Smooth muscle cell (in vitro differentiated cells): ENCODE data around the gene NFE2L3. TPM values are rescaled to one million over a fixed set of nuclear protein-coding genes. Genes with fewer than 3 reads are reported as not detected.

Experiments used
- DNase-seq: peaks from one replicate; lab custom pipeline; 2025; ENCODE audit not compliant: unreplicated experiment; lab: John Stamatoyannopoulos, UW
- H2AFZ ChIP-seq: fragments of 200-600 bp; sonication (generic); 2 replicates; pipeline ENCODE4 v1.6.0; 2016; ENCODE audit warnings: antibody characterized with exemption, low read depth, mild to moderate bottlenecking
- H3F3A ChIP-seq: fragments of 200-600 bp; sonication (generic); 2 replicates; pipeline ENCODE4 v1.6.0; 2017; ENCODE audit warnings: antibody characterized with exemption, low read depth
- H3K27ac ChIP-seq: fragments of 200-600 bp; sonication (generic); 2 replicates; pipeline ENCODE4 v1.5.1; 2016; ENCODE audit warnings: low read depth, mild to moderate bottlenecking
- H3K27me3 ChIP-seq: fragments of 200-600 bp; sonication (generic); 2 replicates; pipeline ENCODE4 v1.6.1; 2016; ENCODE audit warnings: low read depth, mild to moderate bottlenecking
- H3K36me3 ChIP-seq: fragments of 200-600 bp; sonication (generic); 2 replicates; pipeline ENCODE4 v1.5.1; 2016; ENCODE audit warnings: low read depth
- H3K4me1 ChIP-seq: fragments of 200-600 bp; sonication (generic); 2 replicates; pipeline ENCODE4 v1.5.1; 2016; ENCODE audit warnings: low read depth
- H3K4me2 ChIP-seq: fragments of 200-600 bp; sonication (generic); 2 replicates; pipeline ENCODE4 v1.6.0; 2016; ENCODE audit warnings: mild to moderate bottlenecking
- H3K4me3 ChIP-seq: fragments of 200-600 bp; sonication (generic); 2 replicates; pipeline ENCODE4 v1.5.1; 2016; ENCODE audit warnings: mild to moderate bottlenecking
- H3K79me2 ChIP-seq: fragments of 200-600 bp; sonication (generic); 2 replicates; pipeline ENCODE4 v1.6.0; 2016; ENCODE audit warnings: low read depth, mild to moderate bottlenecking
- H3K9ac ChIP-seq: fragments of 200-600 bp; sonication (generic); 2 replicates; pipeline ENCODE4 v1.6.0; 2016; ENCODE audit warnings: low read depth
- H3K9me3 ChIP-seq: fragments of 200-600 bp; sonication (generic); replicated peaks from 2 replicates; pipeline ENCODE4 v1.5.1; 2016; ENCODE audit warnings: low read depth
- H4K20me1 ChIP-seq: fragments of 200-600 bp; sonication (generic); 2 replicates; pipeline ENCODE4 v1.6.0; 2016; ENCODE audit warnings: low read depth
- WGBS: methylation state at CpG from one replicate; pipeline ENCODE4 v1.1.7; 2016; ENCODE audit warnings: low lambda C conversion rate; 5-methylcytosine and 5-hydroxymethylcytosine counted together
- polyA plus RNA-seq: library from polyadenylated mRNA; unstranded; fragments of >200 nt; fragmentation: Nextera tagmentation; extraction: Ambion mirVana; gene quantifications from 2 replicates; pipeline ENCODE4 v1.2.1, GENCODE V29; 2016
- total RNA-seq: library from RNA; depleted of rRNA; stranded (reverse); fragments of >200 nt; gene quantifications from 2 replicates; pipeline ENCODE4 v1.2.3, GENCODE V29; 2014
- TF ChIP-seq, protein P1 (sequence below): fragments of 200-600 bp; sonication (generic); IDR thresholded peaks from 2 replicates; pipeline ENCODE4 v1.5.1; 2017; ENCODE audit warnings: borderline replicate concordance, mild to moderate bottlenecking, antibody characterized with exemption; ENCODE audit not compliant: insufficient read depth, poor library complexity, severe bottlenecking

The NFE2L3 gene
- total and polyA plus RNA-seq, 2 experiments from 2014 or later = 2.4 to 5.5 TPM

DNA sequence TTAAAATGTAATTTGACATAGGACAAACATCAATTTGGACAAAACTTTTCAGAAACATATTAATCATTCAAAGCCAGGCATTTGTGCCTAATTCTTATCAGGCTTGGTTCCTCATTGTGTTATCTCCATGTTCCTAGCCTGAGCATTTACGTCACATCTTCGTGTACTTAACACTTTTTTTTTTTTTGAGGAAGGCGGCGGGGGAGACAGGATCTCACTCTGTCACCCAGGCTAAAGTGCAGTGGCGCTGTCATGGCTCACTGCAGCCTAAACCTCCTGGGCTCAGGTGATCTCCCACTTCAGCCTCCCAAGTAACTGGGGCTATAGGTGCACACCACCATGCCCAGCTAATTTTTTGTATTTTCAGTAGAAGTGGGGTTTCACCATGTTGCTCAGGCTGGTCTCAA is 28.8 kb downstream of the NFE2L3 start:
- Histone ChIP-seq H3K79me2 (no peaks in the 10 kb centered on the region), H3K9me3 (no peaks in the 10 kb centered on the region), H2AFZ (no peak overlapping the region), H4K20me1 (peaks cover 36% of the 10 kb centered on the region), H3K9ac (no peak overlapping the region), H3K27ac (no peak overlapping the region), H3K36me3 (no peaks in the 10 kb centered on the region), H3K4me1 (no peaks in the 10 kb centered on the region), H3K4me2 (no peak overlapping the region), H3K27me3 (no peaks in the 10 kb centered on the region), H3F3A (peaks cover 49% of the 10 kb centered on the region), H3K4me3 (no peak overlapping the region)
- TF ChIP-seq, protein P1, sequence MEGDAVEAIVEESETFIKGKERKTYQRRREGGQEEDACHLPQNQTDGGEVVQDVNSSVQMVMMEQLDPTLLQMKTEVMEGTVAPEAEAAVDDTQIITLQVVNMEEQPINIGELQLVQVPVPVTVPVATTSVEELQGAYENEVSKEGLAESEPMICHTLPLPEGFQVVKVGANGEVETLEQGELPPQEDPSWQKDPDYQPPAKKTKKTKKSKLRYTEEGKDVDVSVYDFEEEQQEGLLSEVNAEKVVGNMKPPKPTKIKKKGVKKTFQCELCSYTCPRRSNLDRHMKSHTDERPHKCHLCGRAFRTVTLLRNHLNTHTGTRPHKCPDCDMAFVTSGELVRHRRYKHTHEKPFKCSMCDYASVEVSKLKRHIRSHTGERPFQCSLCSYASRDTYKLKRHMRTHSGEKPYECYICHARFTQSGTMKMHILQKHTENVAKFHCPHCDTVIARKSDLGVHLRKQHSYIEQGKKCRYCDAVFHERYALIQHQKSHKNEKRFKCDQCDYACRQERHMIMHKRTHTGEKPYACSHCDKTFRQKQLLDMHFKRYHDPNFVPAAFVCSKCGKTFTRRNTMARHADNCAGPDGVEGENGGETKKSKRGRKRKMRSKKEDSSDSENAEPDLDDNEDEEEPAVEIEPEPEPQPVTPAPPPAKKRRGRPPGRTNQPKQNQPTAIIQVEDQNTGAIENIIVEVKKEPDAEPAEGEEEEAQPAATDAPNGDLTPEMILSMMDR = no peak
- WGBS = 76% methylated on average over 5 of the region's 5 CpGs
- DNase-seq = no peak

DNA sequence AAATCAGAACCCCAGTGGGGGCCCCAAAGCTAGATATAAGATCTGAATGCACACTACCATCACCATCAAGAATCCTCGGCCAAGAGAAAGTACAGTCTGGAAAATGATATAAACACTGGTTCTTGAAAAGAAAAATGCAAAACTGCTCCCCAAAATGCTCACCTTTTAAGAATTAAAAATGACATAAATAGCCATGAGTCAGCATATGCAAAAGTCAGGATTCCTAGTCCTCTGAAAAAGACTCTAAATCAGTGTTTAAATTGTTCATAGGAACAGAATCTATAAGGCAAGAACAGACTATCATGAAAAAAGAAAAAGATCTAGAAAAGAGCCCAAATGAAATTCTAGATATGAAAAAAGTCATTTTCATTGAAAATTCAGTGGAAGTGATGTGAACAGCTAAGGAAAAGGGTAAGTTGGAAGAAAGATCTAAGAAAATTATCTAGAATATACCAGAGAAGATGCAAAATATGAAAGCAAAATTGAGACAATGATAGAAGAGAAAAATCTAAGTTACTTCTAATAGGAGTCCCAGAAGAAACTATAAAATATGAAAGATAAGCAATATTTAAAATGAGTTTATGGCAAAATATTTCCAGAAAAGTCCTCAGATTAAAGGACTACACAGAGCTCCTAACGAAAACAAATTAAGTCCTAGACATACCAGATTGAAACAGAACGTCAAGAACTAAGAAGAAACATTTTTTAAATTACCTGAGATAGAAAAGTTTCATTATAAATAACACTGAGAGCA is 29.7 kb downstream of the NFE2L3 start:
- no peaks in the 10 kb centered on the region for H3K27me3 ChIP-seq
- H3K9ac ChIP-seq = no peak overlapping the region
- no peaks in the 10 kb centered on the region for H3K9me3 ChIP-seq
- no peak overlapping the region for H3K27ac ChIP-seq
- no peaks in the 10 kb centered on the region for H3K4me1 ChIP-seq
- TF ChIP-seq, protein P1 = no peak
- no peak overlapping the region for H3K4me2 ChIP-seq
- H3F3A ChIP-seq = peaks cover 49% of the 10 kb centered on the region
- 97% methylated on average over 3 of the region's 3 CpGs for WGBS
- DNase-seq = no peak
- H3K36me3 ChIP-seq = no peaks in the 10 kb centered on the region
- no peaks in the 10 kb centered on the region for H3K79me2 ChIP-seq
- H4K20me1 ChIP-seq = peaks cover 43% of the 10 kb centered on the region
- no peak overlapping the region for H3K4me3 ChIP-seq
- no peak overlapping the region for H2AFZ ChIP-seq

DNA sequence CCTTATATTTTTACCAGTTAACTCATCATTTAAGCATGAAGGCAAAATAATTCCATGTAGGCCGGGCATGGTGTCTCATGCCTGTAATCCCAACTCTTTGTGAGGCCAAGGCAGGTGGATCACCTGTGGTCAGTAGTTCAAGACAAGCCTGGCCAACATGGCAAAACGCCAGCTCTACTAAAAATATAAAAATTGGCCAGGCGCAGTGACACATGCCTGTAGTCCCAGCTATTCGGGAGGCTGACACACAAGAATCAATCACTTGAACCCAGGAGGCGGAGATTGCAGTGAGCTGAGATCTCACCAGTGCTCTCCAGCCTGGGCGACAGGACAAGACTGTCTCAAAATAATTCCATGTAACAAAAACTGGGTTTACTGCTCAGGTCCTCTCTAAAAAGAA is 30.3 kb downstream of the NFE2L3 start:
- DNase-seq = no peak
- Histone ChIP-seq H4K20me1 (peaks cover 49% of the 10 kb centered on the region), H3K4me3 (no peak overlapping the region), H3K27ac (no peak overlapping the region), H3K9me3 (no peaks in the 10 kb centered on the region), H3F3A (peaks cover 55% of the 10 kb centered on the region), H3K27me3 (no peaks in the 10 kb centered on the region), H3K4me2 (no peak overlapping the region), H3K4me1 (no peaks in the 10 kb centered on the region), H3K36me3 (no peaks in the 10 kb centered on the region), H3K79me2 (no peaks in the 10 kb centered on the region), H2AFZ (no peak overlapping the region), H3K9ac (no peak overlapping the region)
- TF ChIP-seq, protein P1 = no peak
- 92% methylated on average over 6 of the region's 6 CpGs for whole genome bisulfite sequencing

GRCh38 chr7:26182706-26183105 is 30.7 kb downstream of the NFE2L3 start:
- no peak overlapping the region for H3K9ac ChIP-seq
- 89% methylated on average over 8 of the region's 8 CpGs for WGBS
- TF ChIP-seq, protein P1 = no peak
- no peaks in the 10 kb centered on the region for H3K4me1 ChIP-seq
- DNase-seq = no peak
- no peak overlapping the region for H3K4me3 ChIP-seq
- H3K9me3 ChIP-seq = no peaks in the 10 kb centered on the region
- no peak overlapping the region for H3K27ac ChIP-seq
- no peaks in the 10 kb centered on the region for H3K27me3 ChIP-seq
- H3K79me2 ChIP-seq = no peaks in the 10 kb centered on the region
- no peak overlapping the region for H2AFZ ChIP-seq
- peaks cover 54% of the 10 kb centered on the region for H4K20me1 ChIP-seq
- peaks cover 59% of the 10 kb centered on the region for H3F3A ChIP-seq
- H3K36me3 ChIP-seq = no peaks in the 10 kb centered on the region
- no peak overlapping the region for H3K4me2 ChIP-seq
